ENCODE results near the gene BLACAT1. TPM values are rescaled to one million over a fixed set of nuclear protein-coding genes. Genes with fewer than 3 reads are reported as not detected.
"Not testable (repeated sequence)": the region's sequence is repeated elsewhere in the genome, so short reads cannot be mapped to it uniquely, and the experiment has no call there.

Gene BLACAT1
- total and polyA plus RNA-seq, 2 of the 4 experiments (the other 2 are of a cell fraction), result under 0.01 to 0.05 TPM

- H2BK15ac ChIP-seq (ENCODE audit: low read depth, low read length); dilution Hi-C loops (cut with HindIII; ENCODE audit: low sequenced_read_pairs, unreplicated experiment); H3K4ac ChIP-seq (ENCODE audit: low read depth, low read length); H2BK120ac ChIP-seq (ENCODE audit: low read depth, low read length); H3K79me1 ChIP-seq (ENCODE audit: low read depth in 1 of 2, low read length in 2 of 2); H3K36me3 ChIP-seq (ENCODE audit: control insufficient read depth, insufficient read depth, low read length); H4K8ac ChIP-seq (ENCODE audit: low read depth in 2 of 2, low read length in 2 of 2); H3K9me3 ChIP-seq (ENCODE audit: control insufficient read depth, insufficient read depth, low read length); H4K5ac ChIP-seq (ENCODE audit: low read depth, low read length); H3K9ac ChIP-seq (ENCODE audit: low read depth, low read length); H3K23ac ChIP-seq (ENCODE audit: low read depth, low read length); intact Hi-C loops (cut with micrococcal nuclease); H3K9me1 ChIP-seq (ENCODE audit: insufficient read depth, low read length); H4K20me1 ChIP-seq (ENCODE audit: insufficient read depth, low read length); H2AFZ ChIP-seq (replicated peaks; ENCODE audit: low read length, poor library complexity); H2BK5ac ChIP-seq (ENCODE audit: low read depth, low read length, poor library complexity, severe bottlenecking); BruUV-seq (replicated peaks); POLR2A ChIA-PET (ENCODE audit: unreplicated experiment); DNase-seq; H3K18ac ChIP-seq (ENCODE audit: low read depth, low read length); H3K4me1 ChIP-seq (ENCODE audit: control insufficient read depth, insufficient read depth, low read length); H3K14ac ChIP-seq (replicated peaks; ENCODE audit: low read depth, low read length); H3K56ac ChIP-seq (ENCODE audit: extremely low read depth, insufficient read depth, low read length); H2AK5ac ChIP-seq (ENCODE audit: low read depth, low read length); H4K91ac ChIP-seq (ENCODE audit: insufficient read depth, low read depth, low read length); ATAC-seq (ENCODE audit: low read depth); H3K27ac ChIP-seq (ENCODE audit: insufficient read depth, low read length); H2BK20ac ChIP-seq (ENCODE audit: low read depth, low read length); H2AK9ac ChIP-seq (replicated peaks; ENCODE audit: low read depth, low read length, poor library complexity); H3K4me3 ChIP-seq (ENCODE audit: insufficient read depth, low read depth, low read length); H3K4me2 ChIP-seq (ENCODE audit: low read depth, low read length): not testable (repeated sequence)
- peaks cover 45% of the 10 kb centered on the region for H3K27me3 ChIP-seq (ENCODE audit: control insufficient read depth, insufficient read depth, low read length)
- CTCF ChIA-PET, result interaction anchor here (0.5 to 1.4 kb wide), 3 partner anchors 128 to 421 kb away, joined by 3 to 5 read pairs (median 3); no protein-coding TSS in a partner anchor
- no CpG with 5 or more reads among the region's 11 CpGs for WGBS, 2 experiments (ENCODE audit: extremely low coverage in 2 of 2, insufficient read length in 1 of 2)
- in situ Hi-C loops (cut with MboI; ENCODE audit: low sequenced_read_pairs), result loop anchor here (10.0 kb wide), 1 partner anchor 208 kb away; no protein-coding TSS in a partner anchor
Measured at GRCh38 chr1:205482587-205482986, 26.7 kb upstream of the BLACAT1 start.

Data from IMR-90 (cell line).